NCI-H1930 (cell line): ENCODE results near the gene COPS2.
"Not testable (repeated sequence)": the region's sequence is repeated elsewhere in the genome, so short reads cannot be mapped to it uniquely, and the experiment has no call there.

Experiments
- DNase-seq, 2 experiments: peaks; one replicate each; lab custom pipeline; 2025; lab: John Stamatoyannopoulos, UW

COPS2 gene

DNA sequence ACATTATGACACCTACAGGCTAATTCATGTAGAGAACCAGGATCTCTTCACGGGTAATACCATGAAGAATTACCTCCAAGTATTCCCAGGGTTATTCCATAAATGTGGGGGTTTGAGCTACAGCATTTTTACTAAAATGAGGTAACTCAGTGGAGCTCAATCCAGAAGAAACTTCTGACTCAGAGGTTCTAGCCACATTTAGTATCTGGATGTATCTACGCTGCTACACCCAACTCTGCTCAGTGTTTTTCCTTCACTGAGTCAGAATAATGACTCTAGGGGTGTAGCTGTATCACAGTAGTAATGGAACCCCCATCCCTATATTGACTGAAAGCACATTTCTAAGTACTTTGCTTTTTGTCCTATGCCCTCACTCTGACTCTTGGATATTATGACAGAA lies 52.4 kb downstream of the COPS2 start:
- no peak for DNase-seq

DNA sequence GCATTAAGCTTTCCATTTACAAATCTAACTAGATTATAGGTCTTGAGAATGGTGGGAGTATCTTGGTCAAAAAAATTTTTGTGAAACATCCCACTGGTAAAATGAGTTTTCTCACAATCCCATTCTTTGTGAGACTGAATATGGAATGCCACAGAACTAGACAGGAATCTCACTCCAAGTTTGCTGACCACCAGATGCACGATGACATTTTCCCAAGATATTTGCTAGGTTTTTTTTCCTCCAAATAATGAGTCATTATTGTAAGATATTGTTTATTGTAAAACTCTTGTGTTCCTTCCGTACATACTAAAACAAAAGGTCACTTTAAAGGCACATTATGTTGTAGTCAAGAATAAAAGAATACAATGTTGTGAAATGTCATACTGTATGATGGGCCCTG lies 53.9 kb downstream of the COPS2 start:
- no peak for DNase-seq

DNA sequence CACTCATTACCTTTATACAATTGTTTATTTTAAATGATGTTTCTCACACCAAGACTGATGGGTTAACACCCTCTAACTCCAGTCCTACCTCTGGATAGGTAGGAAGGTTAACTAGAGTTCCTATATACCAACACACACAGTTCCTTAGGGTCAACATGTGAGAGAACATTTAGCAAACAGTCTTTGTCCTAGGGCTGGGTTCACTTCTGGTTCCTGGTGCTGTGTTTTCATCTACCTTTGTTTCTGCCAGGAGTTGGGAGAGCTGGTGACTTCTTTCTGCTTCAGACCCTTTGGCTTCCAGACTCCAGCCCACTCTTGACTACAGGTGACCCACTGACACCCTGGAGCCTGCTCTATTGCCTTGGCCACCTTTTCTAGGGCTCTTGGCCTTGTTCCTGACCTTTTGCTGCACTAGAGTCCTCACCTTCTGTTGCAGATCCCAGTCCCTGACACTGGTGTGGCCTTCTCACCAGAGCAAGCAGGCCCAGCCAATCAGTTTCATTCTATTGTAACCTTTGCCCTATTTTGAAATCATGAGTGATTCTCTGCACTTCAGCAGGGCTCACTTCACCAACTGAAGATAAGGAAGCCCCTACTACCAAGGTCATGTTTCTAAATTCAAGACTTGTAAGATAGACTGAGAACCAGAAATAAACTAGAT lies 59.2 kb downstream of the COPS2 start:
- no peak for DNase-seq

DNA sequence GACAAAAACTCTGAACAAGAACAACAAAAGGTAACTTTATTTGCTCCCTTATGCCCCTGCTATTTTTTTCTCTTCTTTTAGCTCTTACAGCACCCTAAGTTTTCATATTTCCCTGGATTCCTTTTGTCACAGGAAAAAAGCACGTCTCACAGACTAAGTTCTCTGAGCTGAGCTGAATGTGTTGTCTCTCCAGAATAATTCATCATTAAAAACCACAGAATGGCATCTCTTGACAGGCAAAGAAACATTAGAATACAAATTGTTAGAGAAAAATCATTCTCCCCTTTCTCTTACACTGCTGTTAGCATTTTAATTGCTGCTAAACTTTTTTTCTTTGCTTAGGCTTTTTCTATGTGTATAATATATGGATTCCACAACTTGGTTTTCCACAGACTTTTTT lies 60.5 kb downstream of the COPS2 start:
- no peak for DNase-seq

DNA sequence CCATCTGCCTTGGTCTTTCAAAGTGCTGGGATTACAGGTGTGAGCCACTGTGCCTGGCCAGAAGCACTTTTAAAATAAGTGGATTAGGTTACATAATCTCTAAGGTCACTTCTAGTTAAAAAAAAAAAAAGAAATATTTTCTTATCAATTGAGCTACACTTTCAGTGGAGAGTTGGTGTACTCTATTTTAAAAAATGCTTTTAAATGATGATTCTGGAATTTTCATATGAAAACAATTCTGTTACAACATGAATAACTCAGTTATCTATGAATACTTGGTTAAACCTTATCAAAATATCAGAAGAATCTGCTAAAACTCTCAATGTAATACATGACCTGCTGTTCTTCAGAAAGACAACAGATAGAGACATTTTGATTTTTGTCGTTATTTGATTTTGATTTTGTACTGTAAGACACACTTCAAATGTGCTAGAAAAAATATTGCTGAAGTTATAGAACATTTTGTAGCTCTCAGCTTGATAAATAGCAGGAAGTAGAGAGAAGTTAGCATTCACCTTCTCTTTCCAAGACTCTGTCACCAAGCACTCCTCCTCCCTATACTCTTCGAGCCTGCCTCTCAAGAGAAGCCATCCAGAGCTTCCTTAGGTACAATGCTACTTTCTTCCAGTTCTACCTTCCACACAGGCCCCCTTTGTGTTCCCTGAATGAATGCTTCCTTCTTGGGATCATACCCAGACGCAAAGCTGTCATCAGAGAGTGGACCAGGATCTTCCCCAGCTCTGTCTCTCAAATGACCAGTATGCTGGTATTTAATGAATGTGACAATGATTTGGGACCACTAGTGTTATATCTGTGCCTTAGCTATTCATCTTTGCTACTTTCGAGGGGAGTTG lies 61.9 kb downstream of the COPS2 start:
- no peak for DNase-seq

DNA sequence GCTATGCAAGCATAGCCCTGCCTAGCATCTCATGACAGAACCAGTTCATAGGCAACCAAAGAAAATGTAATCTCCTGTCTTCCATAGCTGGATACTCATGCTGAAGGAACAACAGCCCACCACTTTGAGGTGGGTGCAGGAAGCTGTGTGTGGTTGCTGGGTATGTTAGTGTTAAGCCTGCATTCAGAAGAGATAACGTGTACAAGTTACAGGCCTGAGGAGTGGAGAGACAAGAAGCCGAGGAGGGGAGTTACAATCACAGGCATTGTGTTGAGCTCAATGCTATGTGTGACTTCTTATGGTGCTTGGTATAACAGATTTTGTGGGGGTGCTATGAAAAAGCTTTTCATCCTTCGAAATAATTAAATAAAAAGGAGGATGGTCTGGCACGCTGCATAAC lies 66.4 kb downstream of the COPS2 start:
- DNase-seq = no peak

DNA sequence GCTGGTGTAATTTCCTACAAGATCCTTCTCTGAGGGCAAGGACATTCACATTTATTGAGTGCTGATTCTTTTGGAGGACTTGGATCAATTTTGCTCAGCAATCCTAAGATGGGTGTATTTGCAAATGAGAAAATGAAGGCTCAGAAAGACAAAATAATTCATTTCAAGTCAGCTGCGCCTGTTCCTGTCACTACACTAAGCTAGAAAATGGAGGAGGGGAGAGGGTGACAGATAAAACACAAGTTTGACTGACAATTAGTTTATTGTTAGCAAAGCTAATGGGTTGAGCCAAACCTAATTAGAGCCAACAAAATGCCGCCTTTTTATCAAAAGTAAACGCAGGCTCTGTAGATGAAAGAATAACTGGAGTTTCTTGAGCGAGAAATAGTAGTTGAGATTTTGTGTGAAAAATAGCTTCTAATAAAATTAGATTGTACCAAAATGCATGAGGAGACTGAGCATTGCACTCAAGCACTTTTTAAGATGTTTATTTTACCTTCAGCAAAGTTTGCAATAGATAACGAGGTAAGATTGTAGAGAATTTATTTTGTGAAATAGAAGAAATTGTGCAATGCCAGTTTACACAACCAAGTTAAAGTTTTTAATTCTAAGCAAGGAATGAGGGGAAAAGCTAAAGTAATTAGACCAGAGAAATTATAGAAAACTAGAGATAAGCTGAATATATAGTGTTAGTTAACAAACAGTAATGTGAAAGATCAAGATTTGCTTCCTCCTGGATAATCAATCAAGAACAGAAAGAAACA lies 69.5 kb downstream of the COPS2 start:
- no peak for DNase-seq

DNA sequence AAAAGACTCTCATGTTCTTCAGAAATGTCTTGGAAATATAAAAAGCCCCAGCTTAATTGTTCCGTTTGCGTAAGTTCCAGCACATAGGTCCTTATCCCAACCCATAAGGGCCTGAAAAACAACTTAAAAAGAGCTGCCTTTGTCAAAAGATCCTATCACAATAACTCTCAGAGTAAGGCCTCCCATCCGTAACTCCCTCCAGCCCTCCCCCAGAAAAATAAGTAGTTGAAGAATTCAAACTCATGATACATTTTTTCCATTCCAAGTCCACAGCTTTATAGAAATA lies 71.2 kb downstream of the COPS2 start:
- no peak for DNase-seq

DNA sequence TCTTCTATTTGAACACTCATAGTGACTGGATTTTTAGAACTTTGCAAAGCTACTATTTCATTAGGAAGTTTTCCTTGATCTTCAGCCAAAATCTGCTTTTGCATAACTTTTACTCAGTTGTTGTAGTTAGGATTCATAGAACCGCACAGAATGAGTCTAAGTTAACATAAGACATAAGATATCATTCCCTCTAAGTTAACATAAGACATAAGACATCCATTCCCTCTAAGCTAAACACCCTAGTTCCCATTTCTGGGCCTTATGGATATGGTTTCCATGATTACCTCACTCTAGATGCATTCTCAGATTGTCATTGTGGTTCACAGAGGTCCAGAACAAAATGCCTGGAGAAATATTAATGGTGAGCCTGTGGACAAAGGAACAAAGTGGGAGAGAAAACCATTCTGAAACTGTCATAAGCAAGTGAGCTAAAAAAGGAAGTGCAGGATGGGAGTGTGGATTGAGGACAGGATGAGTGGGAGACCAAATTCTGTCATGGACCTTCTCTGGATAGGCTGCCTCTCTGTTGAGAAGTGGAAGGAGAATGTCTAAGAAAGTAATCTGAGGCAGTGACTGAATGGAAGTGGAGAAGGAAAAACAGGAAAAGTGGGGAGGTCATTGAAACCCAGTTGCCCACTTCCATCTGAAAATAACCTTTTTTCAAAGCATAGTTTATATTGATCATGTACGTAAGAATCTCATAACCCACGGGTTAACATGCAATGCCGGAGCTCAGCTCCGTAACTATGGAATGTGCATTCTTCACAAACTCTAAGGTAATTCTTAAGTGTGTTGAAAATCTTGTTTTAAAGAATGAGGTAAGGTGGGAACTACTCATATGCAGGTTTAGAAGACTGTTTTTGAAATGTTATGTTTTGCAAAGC lies 71.8 kb downstream of the COPS2 start:
- no peak for DNase-seq

DNA sequence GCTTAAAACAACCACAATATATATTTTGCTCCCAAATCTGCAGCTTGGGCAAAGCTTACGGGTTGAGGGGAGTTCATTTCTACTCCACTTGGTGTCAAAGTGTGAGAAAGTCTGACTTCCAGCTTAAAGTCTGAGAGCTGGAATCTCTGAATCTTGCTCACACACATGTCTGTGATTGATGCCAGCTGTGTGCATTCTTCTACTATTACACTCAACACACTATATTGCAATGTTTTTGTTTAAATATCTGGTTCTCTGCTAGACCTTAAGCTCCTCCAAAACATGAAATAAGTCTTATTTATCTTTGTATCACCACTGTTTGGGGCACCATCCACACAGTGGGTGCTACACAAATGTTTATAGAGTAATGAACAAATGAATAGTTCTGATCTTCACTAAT lies 72.4 kb downstream of the COPS2 start:
- DNase-seq = no peak

DNA sequence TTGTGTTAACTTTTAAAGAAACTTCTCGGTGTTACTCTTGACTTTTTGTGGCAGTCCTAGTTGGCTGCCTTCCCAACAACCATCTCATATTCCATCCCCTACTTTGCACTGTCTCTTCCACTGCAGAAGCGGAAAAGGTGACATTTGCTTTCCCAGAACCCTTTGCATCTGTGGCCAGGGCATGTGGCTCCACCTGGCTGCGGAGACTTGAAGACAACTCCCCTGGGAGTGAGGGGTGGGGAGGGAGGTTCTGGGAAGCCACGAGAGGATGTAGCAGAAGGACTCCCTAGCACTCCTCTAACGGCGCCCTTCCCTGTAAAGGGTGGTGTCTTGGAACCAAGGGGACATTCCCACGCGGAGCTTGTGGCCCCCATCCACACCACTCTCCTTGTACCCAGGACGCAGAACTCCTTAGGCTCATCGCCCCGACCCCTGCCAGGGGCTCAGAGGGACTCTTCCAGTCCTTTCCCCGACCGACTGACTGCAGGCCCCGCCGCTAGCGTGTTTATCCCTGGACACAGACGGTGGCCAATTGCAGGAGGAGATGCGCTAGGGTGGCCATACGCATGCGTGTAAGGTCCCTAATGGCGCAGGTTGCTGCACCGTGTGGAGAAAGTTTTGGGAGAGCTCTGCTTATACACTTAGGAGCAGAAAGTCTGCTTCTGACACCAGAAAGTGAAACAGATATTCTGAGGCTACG lies 75.9 kb downstream of the COPS2 start:
- no peak for DNase-seq

DNA sequence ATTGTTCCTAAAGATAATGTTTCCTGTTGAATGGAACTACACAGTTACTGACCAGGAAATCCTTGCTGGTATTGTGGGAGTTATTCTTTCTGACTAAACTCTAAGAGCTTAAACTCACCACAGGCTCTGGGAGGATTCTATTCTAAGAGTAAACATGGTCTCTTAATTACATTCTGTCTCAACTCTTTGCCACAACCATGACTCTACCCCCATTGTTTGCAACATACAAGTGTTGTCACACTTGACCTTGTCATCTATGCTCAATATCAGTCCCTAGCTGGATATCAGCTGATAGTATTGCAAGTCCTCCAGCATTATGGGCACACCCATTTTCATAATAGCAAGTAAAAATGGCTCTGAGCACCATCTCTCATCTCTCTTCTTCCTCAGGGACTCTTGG lies 79.5 kb downstream of the COPS2 start:
- DNase-seq = no peak

DNA sequence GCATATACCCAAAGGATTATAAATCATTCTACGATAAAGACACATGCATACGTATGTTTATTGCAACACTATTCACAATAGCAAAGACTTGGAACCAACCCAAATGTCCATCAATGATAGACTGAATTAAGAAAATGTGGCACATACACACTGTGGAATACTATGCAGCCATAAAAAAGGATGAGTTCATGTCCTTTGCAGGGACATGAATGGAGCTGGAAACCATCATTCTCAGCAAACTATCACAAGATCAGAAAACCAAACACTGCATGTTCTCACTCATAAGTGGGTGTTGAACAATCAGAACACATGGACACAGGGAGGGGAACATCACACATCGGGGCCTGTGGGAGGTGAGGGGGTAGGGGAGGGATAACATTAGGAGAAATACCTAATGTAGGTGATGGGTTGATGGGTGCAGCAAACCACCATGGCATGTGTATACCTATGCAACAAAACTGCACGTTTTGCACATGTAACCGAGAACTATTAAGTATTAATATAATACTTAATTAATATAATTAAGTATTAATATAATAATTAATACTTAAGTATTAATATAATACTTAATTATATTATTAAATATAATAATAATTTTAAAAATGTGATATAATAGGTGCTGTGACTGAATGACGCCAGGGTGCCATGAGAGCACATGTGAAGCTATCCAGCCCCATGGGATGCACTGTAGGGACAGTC lies 80.7 kb downstream of the COPS2 start:
- DNase-seq = not testable (repeated sequence)
